HS-5 (cell line): ENCODE measurements around the gene DDX47.
"Not testable (repeated sequence)": the region's sequence is repeated elsewhere in the genome, so short reads cannot be mapped to it uniquely, and the experiment has no call there.

ENCODE experiments used
- DNase-seq: peaks from one replicate; pipeline ENCODE4 v3.0.0-alpha.2; 2012; ENCODE audit warnings: low read depth

Gene DDX47

GRCh38 chr12:12874029-12874428 is 60.9 kb downstream of the DDX47 start:
- DNase-seq, result no peak

- not testable (repeated sequence) for DNase-seq
These were observed 62.2 kb downstream of the DDX47 start for GRCh38 chr12:12875301-12875700.

- no peak for DNase-seq
These were observed 64.1 kb downstream of the DDX47 start for GRCh38 chr12:12877153-12877768.

GRCh38 chr12:12877781-12878455 is 64.8 kb downstream of the DDX47 start:
- DNase-seq, result no peak
